WI38 (cell line): ENCODE measurements around the gene SERPINB1.
"Not testable (repeated sequence)": the region's sequence is repeated elsewhere in the genome, so short reads cannot be mapped to it uniquely, and the experiment has no call there.

Experiments
- H3K4me3 ChIP-seq: 2 replicates; pipeline ENCODE4 v1.5.1; 2011; ENCODE audit warnings: low read depth, mild to moderate bottlenecking, control low read depth, low read length
- TF ChIP-seq, protein P1 (sequence below): IDR thresholded peaks from 2 replicates; pipeline ENCODE4 v1.5.1; 2012; ENCODE audit warnings: low read depth, mild to moderate bottlenecking, control low read depth, low read length

The SERPINB1 gene

DNA sequence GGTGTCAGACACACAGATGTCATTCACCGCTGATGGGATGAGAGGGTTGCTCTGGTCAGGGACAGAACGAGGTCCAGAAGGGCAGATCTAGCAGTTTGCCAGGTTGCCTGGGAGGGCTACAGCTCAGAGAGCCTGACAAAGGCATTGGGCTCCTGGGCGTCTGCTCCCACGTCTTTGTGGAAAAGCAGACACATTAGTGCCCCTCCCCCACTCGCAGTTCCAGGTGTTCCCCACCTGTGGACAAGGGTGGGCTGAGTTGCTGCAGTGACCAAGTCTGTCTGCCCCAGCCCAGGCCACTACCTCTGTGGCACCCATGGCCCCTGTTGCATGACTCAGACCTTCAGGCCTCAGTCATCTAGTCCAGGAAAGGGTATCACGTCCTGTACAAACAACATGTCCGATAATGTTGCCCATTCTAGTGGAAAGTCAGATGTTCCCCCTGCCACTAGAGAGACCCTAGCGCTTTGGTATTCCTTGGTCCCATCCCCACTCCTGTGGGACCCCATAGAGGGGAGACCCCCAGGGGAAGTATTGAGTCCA, 39.1 kb downstream of the SERPINB1 start:
- TF ChIP-seq, protein P1, sequence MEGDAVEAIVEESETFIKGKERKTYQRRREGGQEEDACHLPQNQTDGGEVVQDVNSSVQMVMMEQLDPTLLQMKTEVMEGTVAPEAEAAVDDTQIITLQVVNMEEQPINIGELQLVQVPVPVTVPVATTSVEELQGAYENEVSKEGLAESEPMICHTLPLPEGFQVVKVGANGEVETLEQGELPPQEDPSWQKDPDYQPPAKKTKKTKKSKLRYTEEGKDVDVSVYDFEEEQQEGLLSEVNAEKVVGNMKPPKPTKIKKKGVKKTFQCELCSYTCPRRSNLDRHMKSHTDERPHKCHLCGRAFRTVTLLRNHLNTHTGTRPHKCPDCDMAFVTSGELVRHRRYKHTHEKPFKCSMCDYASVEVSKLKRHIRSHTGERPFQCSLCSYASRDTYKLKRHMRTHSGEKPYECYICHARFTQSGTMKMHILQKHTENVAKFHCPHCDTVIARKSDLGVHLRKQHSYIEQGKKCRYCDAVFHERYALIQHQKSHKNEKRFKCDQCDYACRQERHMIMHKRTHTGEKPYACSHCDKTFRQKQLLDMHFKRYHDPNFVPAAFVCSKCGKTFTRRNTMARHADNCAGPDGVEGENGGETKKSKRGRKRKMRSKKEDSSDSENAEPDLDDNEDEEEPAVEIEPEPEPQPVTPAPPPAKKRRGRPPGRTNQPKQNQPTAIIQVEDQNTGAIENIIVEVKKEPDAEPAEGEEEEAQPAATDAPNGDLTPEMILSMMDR = no peak
- no peak overlapping the region for H3K4me3 ChIP-seq

DNA sequence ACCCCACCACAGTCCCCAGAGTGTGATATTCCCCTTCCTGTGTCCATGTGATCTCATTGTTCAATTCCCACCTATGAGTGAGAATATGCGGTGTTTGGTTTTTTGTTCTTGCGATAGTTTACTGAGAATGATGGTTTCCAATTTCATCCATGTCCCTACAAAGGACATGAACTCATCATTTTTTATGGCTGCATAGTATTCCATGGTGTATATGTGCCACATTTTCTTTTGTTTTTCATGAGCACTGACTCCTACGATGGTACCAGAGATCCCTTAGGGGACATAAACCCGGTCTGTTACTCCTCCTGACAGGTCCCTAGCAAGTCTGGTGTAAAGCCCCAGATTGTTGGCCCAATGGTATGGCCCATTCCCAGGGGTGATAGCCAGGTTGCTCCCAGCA, 40.0 kb downstream of the SERPINB1 start:
- not testable (repeated sequence) for H3K4me3 ChIP-seq

DNA sequence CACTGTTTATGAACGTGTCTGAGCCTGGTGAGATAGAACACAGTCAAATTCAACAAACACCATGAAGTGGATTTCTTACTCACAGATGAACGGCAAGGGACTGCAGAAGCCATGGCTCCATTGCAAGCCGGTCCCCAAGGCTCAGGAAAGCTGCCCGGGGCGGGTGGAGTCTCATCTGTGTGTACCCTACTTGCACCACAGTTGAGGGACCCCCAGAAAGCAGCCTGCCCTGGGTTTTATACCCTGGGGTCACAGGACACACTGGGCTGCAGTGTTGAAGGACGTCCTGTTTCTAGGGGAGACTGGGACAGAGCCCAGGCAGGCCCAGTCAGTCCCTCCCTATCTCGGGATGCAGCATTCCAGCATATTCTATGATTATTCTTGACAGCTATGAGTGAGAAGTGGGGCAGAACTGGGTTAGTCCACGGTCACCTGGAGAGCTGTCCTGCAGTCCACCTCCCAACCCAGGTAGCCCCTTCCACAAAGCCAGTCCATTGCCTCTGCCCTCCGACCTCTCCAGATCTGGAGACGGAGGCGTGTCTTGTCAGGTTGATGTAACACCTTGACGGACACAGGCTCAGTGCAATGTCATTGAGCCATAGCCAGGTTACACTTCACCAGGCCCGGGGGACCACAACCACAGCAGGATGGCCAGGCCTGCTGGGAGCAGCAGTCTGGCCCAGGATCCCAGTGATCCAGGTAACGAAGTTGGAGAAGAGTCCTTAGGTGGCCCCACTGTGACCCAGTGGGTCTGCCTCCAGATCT, 40.9 kb downstream of the SERPINB1 start:
- H3K4me3 ChIP-seq = no peak overlapping the region
- TF ChIP-seq, protein P1 = no peak

DNA sequence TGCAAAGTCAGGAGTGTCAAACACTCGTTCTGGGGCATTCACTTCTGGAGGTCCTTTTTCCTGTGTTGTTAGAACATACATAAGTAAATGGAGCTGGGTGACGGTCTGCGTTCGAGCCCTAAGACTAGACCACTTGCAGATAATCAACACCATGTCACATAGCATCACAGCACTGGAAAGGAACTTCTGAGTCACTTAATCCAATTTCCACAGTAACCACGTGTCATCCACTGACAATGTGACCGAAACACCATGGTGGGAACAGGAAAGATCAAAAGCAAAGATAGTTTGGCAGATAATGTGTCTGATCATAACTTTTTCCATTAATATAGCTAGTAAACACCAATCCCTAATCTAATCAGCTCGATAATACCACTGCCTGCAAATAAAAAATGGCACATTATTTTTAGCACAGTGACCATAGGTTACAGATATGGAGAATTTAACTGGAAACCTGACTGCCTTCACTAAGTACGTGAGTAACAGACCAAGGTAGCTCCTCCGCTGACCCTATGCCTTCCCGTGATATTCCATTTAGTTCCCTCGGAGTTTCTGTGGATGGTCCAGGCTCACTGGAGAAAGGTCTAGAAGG, 41.6 kb downstream of the SERPINB1 start:
- TF ChIP-seq, protein P1 = no peak
- no peak overlapping the region for H3K4me3 ChIP-seq

DNA sequence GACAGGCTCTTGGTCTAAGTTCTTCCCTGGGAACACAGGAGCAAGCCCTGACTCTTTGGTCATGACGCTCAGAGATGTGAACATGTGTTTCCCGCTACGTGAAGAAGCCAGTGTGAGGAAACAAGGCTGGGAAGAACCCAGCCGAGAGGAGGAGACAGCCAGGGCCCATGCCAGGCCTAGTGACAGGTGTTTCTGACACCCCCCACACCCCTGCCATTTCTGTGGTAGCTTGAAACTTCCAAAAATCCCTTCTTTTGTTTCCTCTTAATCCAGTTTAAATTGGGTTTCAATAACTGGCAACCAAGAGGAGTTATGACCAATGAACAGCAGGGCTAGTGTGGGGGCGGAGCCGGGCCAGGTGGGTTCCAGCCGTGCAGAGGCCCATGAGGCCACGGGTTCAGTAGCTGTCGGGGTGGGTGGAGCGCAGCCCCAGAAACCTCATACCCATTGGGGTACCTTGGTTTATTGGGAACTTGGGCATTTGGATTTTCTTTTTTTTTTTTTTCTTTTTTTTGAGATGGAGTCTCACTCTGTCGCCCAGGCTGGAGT, 43.0 kb downstream of the SERPINB1 start:
- TF ChIP-seq, protein P1 = no peak
- no peak overlapping the region for H3K4me3 ChIP-seq

DNA sequence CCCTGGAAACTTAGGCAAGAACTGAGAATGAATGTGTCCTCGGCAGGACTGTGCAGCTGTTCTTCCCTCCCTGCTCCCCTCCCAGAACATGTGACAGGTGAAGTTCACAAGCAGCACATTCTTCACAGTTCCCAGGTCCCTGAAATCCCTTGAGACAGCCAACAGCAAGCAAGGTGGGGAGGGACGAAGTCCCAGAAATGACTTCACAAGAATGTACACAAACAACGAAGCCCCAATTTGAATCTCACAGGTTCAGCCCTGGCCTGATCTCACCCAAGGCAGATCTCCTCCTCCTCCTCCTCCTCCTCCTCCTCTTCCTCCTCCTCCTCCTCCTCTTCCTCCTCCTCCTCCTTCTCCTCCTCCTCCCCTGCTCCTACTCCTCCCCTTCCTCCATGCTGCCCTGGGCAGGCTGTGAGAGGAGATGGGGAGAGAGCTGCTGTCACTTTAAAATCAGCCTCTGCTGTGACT, 44.1 kb downstream of the SERPINB1 start:
- H3K4me3 ChIP-seq = no peak overlapping the region
- TF ChIP-seq, protein P1 = no peak

DNA sequence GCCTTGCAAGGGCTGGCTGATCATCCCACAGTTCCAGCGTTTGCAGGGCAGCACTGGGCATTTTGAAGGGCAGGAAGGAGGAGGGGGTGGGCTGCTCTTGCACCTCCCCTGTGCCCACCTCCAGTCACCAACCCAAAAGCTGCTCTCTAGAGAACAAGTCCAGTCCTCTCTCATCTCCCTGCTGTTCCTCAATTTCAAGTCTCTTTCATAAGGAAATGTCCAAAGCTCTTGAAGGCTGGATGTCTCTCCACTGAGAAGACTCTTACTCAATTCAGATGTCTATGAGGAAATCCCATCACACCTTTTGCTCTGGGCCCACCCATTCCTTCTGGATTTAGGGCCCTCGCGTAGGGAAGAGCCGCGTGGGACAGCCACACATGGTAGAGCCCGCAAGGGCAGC, 44.8 kb downstream of the SERPINB1 start:
- no peak overlapping the region for H3K4me3 ChIP-seq
- TF ChIP-seq, protein P1 = no peak
